OCI-LY1 (cell line): ENCODE data around the gene CANT1.

Experiments used
- H2AFZ ChIP-seq: fragments of 200-600 bp; sonication (generic), shearing (Covaris generic); 2 replicates; pipeline ENCODE4 v1.6.0; 2014; ENCODE audit warnings: antibody characterized with exemption, mild to moderate bottlenecking, low read length
- H3F3A ChIP-seq: fragments of 200-600 bp; sonication (generic), shearing (Covaris generic); 2 replicates; pipeline ENCODE4 v1.6.0; 2014; ENCODE audit warnings: mild to moderate bottlenecking, antibody characterized with exemption, low read length, moderate library complexity; ENCODE audit not compliant: insufficient read depth
- H3K27ac ChIP-seq: fragments of 200-600 bp; sonication (generic); 2 replicates; pipeline ENCODE4 v1.5.1; 2014; ENCODE audit warnings: low read length, mixed run types, mild to moderate bottlenecking, low read depth; ENCODE audit not compliant: poor library complexity, severe bottlenecking
- H3K27me3 ChIP-seq: fragments of 200-600 bp; sonication (generic); 2 replicates; pipeline ENCODE4 v1.6.0; 2014; ENCODE audit warnings: antibody characterized with exemption, mild to moderate bottlenecking, low read length, moderate library complexity; ENCODE audit not compliant: insufficient read depth
- H3K36me3 ChIP-seq: fragments of 200-600 bp; sonication (generic); 2 replicates; pipeline ENCODE4 v1.6.1; 2014; ENCODE audit warnings: mild to moderate bottlenecking, antibody characterized with exemption, low read length, moderate library complexity, mixed read lengths; ENCODE audit not compliant: insufficient read depth
- H3K4me1 ChIP-seq: fragments of 200-600 bp; sonication (generic); 2 replicates; pipeline ENCODE4 v1.5.1; 2014; ENCODE audit warnings: mild to moderate bottlenecking, low read length, moderate library complexity; ENCODE audit not compliant: insufficient read depth, severe bottlenecking
- H3K4me2 ChIP-seq: fragments of 200-600 bp; sonication (generic), shearing (Covaris generic); 2 replicates; pipeline ENCODE4 v1.6.1; 2014; ENCODE audit warnings: low read length
- H3K4me3 ChIP-seq: fragments of 200-600 bp; sonication (generic); 2 replicates; pipeline ENCODE4 v1.5.1; 2014; ENCODE audit warnings: low read length, low read depth, mild to moderate bottlenecking, mixed read lengths; ENCODE audit not compliant: poor library complexity, severe bottlenecking
- H3K79me2 ChIP-seq: fragments of 200-600 bp; shearing (Covaris generic); 2 replicates; pipeline ENCODE4 v1.6.1; 2016; ENCODE audit warnings: mixed run types, low read length, mixed read lengths; ENCODE audit not compliant: insufficient read depth
- H3K9ac ChIP-seq: fragments of 200-600 bp; sonication (generic), shearing (Covaris generic); 2 replicates; pipeline ENCODE4 v1.6.1; 2014; ENCODE audit warnings: mild to moderate bottlenecking, low read length, mixed read lengths
- H3K9me2 ChIP-seq: fragments of 200-600 bp; sonication (generic), shearing (Covaris generic); 2 replicates; pipeline ENCODE4 v1.6.1; 2014; ENCODE audit warnings: low read depth, mild to moderate bottlenecking, low read length, mixed read lengths
- H3K9me3 ChIP-seq: fragments of 200-600 bp; shearing (Covaris generic); 2 replicates; pipeline ENCODE4 v1.6.1; 2014; ENCODE audit warnings: low read length, mixed read lengths
- H4K20me1 ChIP-seq: fragments of 200-600 bp; sonication (generic), shearing (Covaris generic); 2 replicates; pipeline ENCODE4 v1.6.0; 2016; ENCODE audit warnings: mild to moderate bottlenecking, low read length; ENCODE audit not compliant: insufficient read depth
- EZH2 ChIP-seq: fragments of 200-600 bp; sonication (generic), shearing (Covaris generic); IDR thresholded peaks from 2 replicates; pipeline ENCODE4 v1.8.0; 2017; ENCODE audit warnings: borderline replicate concordance, mixed run types, mild to moderate bottlenecking, antibody characterized with exemption, low read length, moderate library complexity, mixed read lengths
- TF ChIP-seq, protein P1 (sequence below): fragments of 200-600 bp; sonication (generic), shearing (Covaris generic); IDR thresholded peaks from 2 replicates; pipeline ENCODE4 v1.5.1; 2017; ENCODE audit warnings: mild to moderate bottlenecking, antibody characterized with exemption, low read length, moderate library complexity, mixed read lengths

CANT1 gene

GRCh38 chr17:78981010-78981888 lies 28.3 kb downstream of the CANT1 start:
- H3K27me3 ChIP-seq: no peaks in the 10 kb centered on the region
- H3K9ac ChIP-seq: no peak overlapping the region
- H3K4me2 ChIP-seq: no peak overlapping the region
- H3F3A ChIP-seq: no peaks in the 10 kb centered on the region
- H3K4me1 ChIP-seq: no peaks in the 10 kb centered on the region
- no peaks in the 10 kb centered on the region for H3K9me3 ChIP-seq
- H3K36me3 ChIP-seq: no peaks in the 10 kb centered on the region
- H4K20me1 ChIP-seq: no peaks in the 10 kb centered on the region
- H3K4me3 ChIP-seq: no peak overlapping the region
- H2AFZ ChIP-seq: no peak overlapping the region
- no peaks in the 10 kb centered on the region for H3K9me2 ChIP-seq
- H3K27ac ChIP-seq: no peak overlapping the region
- TF ChIP-seq, protein P1, sequence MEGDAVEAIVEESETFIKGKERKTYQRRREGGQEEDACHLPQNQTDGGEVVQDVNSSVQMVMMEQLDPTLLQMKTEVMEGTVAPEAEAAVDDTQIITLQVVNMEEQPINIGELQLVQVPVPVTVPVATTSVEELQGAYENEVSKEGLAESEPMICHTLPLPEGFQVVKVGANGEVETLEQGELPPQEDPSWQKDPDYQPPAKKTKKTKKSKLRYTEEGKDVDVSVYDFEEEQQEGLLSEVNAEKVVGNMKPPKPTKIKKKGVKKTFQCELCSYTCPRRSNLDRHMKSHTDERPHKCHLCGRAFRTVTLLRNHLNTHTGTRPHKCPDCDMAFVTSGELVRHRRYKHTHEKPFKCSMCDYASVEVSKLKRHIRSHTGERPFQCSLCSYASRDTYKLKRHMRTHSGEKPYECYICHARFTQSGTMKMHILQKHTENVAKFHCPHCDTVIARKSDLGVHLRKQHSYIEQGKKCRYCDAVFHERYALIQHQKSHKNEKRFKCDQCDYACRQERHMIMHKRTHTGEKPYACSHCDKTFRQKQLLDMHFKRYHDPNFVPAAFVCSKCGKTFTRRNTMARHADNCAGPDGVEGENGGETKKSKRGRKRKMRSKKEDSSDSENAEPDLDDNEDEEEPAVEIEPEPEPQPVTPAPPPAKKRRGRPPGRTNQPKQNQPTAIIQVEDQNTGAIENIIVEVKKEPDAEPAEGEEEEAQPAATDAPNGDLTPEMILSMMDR: no peak
- TF ChIP-seq EZH2: no peak
- H3K79me2 ChIP-seq: no peaks in the 10 kb centered on the region

DNA sequence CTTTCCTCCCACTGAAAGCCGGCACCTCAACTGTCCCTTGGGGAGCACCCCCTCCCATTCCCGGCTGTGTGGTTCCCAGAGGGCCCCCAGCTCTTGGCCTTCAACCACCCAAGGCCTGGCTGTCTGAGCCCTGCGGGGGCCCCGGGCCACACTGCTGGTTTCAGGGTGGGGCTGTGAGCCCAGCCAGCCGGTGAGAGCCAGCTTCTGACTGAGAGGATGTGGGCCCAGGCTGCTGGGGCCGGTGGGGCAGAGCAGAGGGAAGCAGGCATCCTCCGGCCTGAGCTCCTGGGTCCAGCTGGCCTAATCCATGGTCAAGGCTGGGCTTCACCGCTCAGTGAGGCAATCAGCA lies 29.0 kb downstream of the CANT1 start:
- no peak overlapping the region for H3K27ac ChIP-seq
- no peaks in the 10 kb centered on the region for H3K79me2 ChIP-seq
- H4K20me1 ChIP-seq: no peaks in the 10 kb centered on the region
- no peaks in the 10 kb centered on the region for H3F3A ChIP-seq
- H2AFZ ChIP-seq: no peak overlapping the region
- no peaks in the 10 kb centered on the region for H3K9me2 ChIP-seq
- H3K9ac ChIP-seq: no peak overlapping the region
- H3K36me3 ChIP-seq: no peaks in the 10 kb centered on the region
- peaks cover 5% of the 10 kb centered on the region for H3K4me1 ChIP-seq
- H3K4me3 ChIP-seq: no peak overlapping the region
- H3K27me3 ChIP-seq: no peaks in the 10 kb centered on the region
- no peaks in the 10 kb centered on the region for H3K9me3 ChIP-seq
- no peak overlapping the region for H3K4me2 ChIP-seq
- TF ChIP-seq, protein P1: no peak
- TF ChIP-seq EZH2: no peak

GRCh38 chr17:78979780-78980623 lies 29.6 kb downstream of the CANT1 start, which contains the start of gene LGALS3BP:
TSS of gene LGALS3BP (minus strand) at chr17:78979923. CDS start at chr17:78977191, 2,732 bp downstream.
- Histone ChIP-seq H3K36me3 (no peaks in the 10 kb centered on the region), H2AFZ (no peak within 1 kb of the TSS), H3F3A (no peaks in the 10 kb centered on the region), H3K9me2 (no peaks in the 10 kb centered on the region), H3K27ac (no peak within 1 kb of the TSS), H3K27me3 (no peaks in the 10 kb centered on the region), H3K4me2 (no peak within 1 kb of the TSS), H3K4me1 (peaks cover 10% of the 10 kb centered on the region), H3K4me3 (no peak within 1 kb of the TSS), H3K9ac (no peak within 1 kb of the TSS), H3K79me2 (no peaks in the 10 kb centered on the region), H3K9me3 (no peaks in the 10 kb centered on the region), H4K20me1 (no peaks in the 10 kb centered on the region)
- TF ChIP-seq, protein P1: no peak
- TF ChIP-seq EZH2: no peak
